ENCODE measurements around the gene ZCCHC3.

DNA sequence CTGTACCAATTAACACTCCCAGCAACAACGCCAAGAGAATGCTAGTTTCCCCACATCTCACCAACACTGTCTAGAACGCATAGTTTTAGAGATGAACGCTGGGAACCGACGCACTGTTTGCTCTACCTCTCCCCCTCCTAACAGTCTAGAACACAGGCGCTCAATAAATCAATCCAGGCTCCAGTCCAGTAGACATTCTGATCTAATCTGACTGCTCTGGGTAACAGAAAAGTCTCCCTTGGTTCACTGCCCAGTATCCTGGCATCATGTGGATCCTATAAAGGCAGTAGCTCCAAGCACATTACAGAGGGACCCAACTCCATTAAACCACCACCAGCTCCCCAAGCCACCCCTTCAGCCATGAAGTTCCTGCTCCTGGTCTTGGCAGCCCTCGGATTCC, 40.0 kb upstream of the ZCCHC3 start, which contains the start of gene DEFB132:
- TF ChIP-seq CTCF (IDR thresholded peaks at IDR 0.05), result no peak
- TF ChIP-seq POLR2AphosphoS5 (IDR thresholded peaks at IDR 0.05), result no peak
- TF ChIP-seq POLR2A (IDR thresholded peaks at IDR 0.05), result no peak
- no peak for TF ChIP-seq EP300 (IDR thresholded peaks at IDR 0.05)

Data from stomach (tissue), 4 donors.